SK-N-SH treated with all-trans-retinoic acid at 6 μM for 48 hours (cell line): ENCODE data around the gene NUCB1.

Experiments used
- ATAC-seq: fragments of 200-7000 bp; cut with Tn5 transposase; 3 replicates; pipeline ENCODE4 v1.9.1; 2020; ENCODE audit warnings: mild to moderate bottlenecking, moderate library complexity
- ARNTL ChIP-seq: fragments of 450-650 bp; formaldehyde crosslinking; IDR thresholded peaks from 2 replicates; pipeline ENCODE4 v1.5.0; 2020; ENCODE audit warnings: low read depth, mild to moderate bottlenecking, moderate library complexity, borderline replicate concordance
- BACH2 ChIP-seq: fragments of 250-450 bp; sonication (Bioruptor Pico); IDR thresholded peaks from 2 replicates; pipeline ENCODE4 v1.9.0; 2021; ENCODE audit warnings: mild to moderate bottlenecking, borderline replicate concordance
- CREB5 ChIP-seq: fragments of 250-450 bp; sonication (Bioruptor Pico); IDR thresholded peaks from 2 replicates; pipeline ENCODE4 v1.5.1; 2020; ENCODE audit warnings: low read depth, mild to moderate bottlenecking, moderate library complexity
- CSDC2 ChIP-seq: fragments of 250-450 bp; sonication (Bioruptor Pico); IDR thresholded peaks from 2 replicates; pipeline ENCODE4 v1.5.0; 2020; ENCODE audit warnings: mild to moderate bottlenecking, moderate library complexity
- CSRNP3 ChIP-seq: fragments of 250-450 bp; sonication (Bioruptor Pico); IDR thresholded peaks from 2 replicates; pipeline ENCODE4 v1.5.1; 2021; ENCODE audit warnings: mild to moderate bottlenecking, moderate library complexity
- ESRRG ChIP-seq: fragments of 250-450 bp; sonication (Bioruptor Pico); IDR thresholded peaks from 2 replicates; pipeline ENCODE4 v1.6.1; 2021; ENCODE audit warnings: mild to moderate bottlenecking
- GLIS3 ChIP-seq: fragments of 250-450 bp; sonication (Bioruptor Pico); IDR thresholded peaks from 2 replicates; pipeline ENCODE4 v1.5.0; 2020; ENCODE audit warnings: mild to moderate bottlenecking, moderate library complexity
- ISL1 ChIP-seq: fragments of 250-450 bp; sonication (Bioruptor Pico); IDR thresholded peaks from 2 replicates; pipeline ENCODE4 v2.1.2; 2022; ENCODE audit warnings: mild to moderate bottlenecking, moderate library complexity
- OSR1 ChIP-seq: fragments of 250-450 bp; sonication (Bioruptor Pico); IDR thresholded peaks from 2 replicates; pipeline ENCODE4 v1.8.0; 2022; ENCODE audit warnings: moderate library complexity, mild to moderate bottlenecking, inconsistent platforms
- PATZ1 ChIP-seq: fragments of 250-450 bp; sonication (Bioruptor Pico); IDR thresholded peaks from 2 replicates; pipeline ENCODE4 v1.8.0; 2020; ENCODE audit warnings: mild to moderate bottlenecking, moderate library complexity, borderline replicate concordance
- PPARA ChIP-seq: fragments of 250-450 bp; sonication (Bioruptor Pico); IDR thresholded peaks from 2 replicates; pipeline ENCODE4 v1.5.0; 2020; ENCODE audit warnings: mild to moderate bottlenecking, borderline replicate concordance
- RARB ChIP-seq: fragments of 250-450 bp; sonication (Bioruptor Pico); IDR thresholded peaks from 2 replicates; pipeline ENCODE4 v1.8.0; 2021; ENCODE audit warnings: mild to moderate bottlenecking, moderate library complexity
- SNAI2 ChIP-seq: fragments of 250-450 bp; sonication (Bioruptor Pico); IDR thresholded peaks from 2 replicates; pipeline ENCODE4 v1.5.0; 2020; ENCODE audit warnings: mild to moderate bottlenecking, moderate library complexity
- TCF4 ChIP-seq: fragments of 250-450 bp; sonication (Bioruptor Pico); IDR thresholded peaks from 2 replicates; pipeline ENCODE4 v1.8.0; 2021; ENCODE audit warnings: mild to moderate bottlenecking, moderate library complexity, borderline replicate concordance
- ZC3H10 ChIP-seq: fragments of 250-450 bp; sonication (Bioruptor Pico); IDR thresholded peaks from 2 replicates; pipeline ENCODE4 v1.5.1; 2021; ENCODE audit warnings: mild to moderate bottlenecking, moderate library complexity
- ZFP3 ChIP-seq: fragments of 250-450 bp; sonication (Bioruptor Pico); IDR thresholded peaks from 2 replicates; pipeline ENCODE4 v1.5.0; 2020; ENCODE audit warnings: mild to moderate bottlenecking, moderate library complexity
- ZFP30 ChIP-seq: fragments of 450-650 bp; formaldehyde crosslinking; IDR thresholded peaks from 2 replicates; pipeline ENCODE4 v1.5.0; 2022; ENCODE audit warnings: mild to moderate bottlenecking, moderate library complexity
- ZNF565 ChIP-seq: fragments of 450-650 bp; formaldehyde crosslinking; conservative IDR thresholded peaks from 2 replicates; pipeline ENCODE4 v1.5.0; 2020; ENCODE audit warnings: low read depth, mild to moderate bottlenecking, moderate library complexity
- ZNF70 ChIP-seq: fragments of 450-650 bp; formaldehyde crosslinking; IDR thresholded peaks from 2 replicates; pipeline ENCODE4 v1.5.0; 2020; ENCODE audit warnings: mild to moderate bottlenecking, moderate library complexity
- ZNF8 ChIP-seq: fragments of 450-650 bp; formaldehyde crosslinking; IDR thresholded peaks from 2 replicates; pipeline ENCODE4 v1.5.0; 2020; ENCODE audit warnings: mild to moderate bottlenecking, moderate library complexity
- TF ChIP-seq, protein P1 (sequence below): fragments of 250-450 bp; sonication (Bioruptor Pico); IDR thresholded peaks from 2 replicates; pipeline ENCODE4 v1.8.0; 2021; ENCODE audit warnings: low read depth, mild to moderate bottlenecking, moderate library complexity, borderline replicate concordance
- TF ChIP-seq, protein P2 (sequence below): fragments of 250-450 bp; sonication (Bioruptor Pico); IDR thresholded peaks from 2 replicates; pipeline ENCODE4 v1.5.0; 2020; ENCODE audit warnings: mild to moderate bottlenecking, moderate library complexity

Gene NUCB1

DNA sequence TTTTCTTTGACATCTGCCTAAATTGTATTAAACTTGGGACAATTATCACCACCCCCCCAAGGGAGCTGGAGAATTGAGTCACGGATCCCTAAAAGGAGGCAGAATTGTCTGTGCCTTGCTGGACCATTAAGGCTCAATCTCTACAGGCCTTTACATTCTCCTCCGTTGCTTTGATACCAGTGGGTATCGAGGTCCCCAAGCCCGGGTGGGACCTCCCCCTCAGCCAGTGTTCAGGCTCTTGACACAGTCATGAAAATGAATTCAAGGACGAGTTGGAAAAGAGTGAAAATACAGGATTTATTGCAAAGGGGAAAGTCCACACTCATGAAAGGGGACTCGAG is 22.3 kb upstream of the NUCB1 start:
- ATAC-seq = no peak
- TF ChIP-seq ZNF565 (CRISPR knock-in tag) (no peak), TCF4 (no peak), ZNF8 (CRISPR knock-in tag) (no peak), GLIS3 (CRISPR knock-in tag) (no peak), PPARA (CRISPR knock-in tag) (no peak), ZFP3 (CRISPR knock-in tag) (no peak), ZNF70 (CRISPR knock-in tag) (no peak), SNAI2 (CRISPR knock-in tag) (no peak), ZC3H10 (CRISPR knock-in tag) (no peak), ESRRG (CRISPR knock-in tag) (no peak), CSDC2 (CRISPR knock-in tag) (no peak), CSRNP3 (CRISPR knock-in tag) (no peak)

- TF ChIP-seq, protein P1, sequence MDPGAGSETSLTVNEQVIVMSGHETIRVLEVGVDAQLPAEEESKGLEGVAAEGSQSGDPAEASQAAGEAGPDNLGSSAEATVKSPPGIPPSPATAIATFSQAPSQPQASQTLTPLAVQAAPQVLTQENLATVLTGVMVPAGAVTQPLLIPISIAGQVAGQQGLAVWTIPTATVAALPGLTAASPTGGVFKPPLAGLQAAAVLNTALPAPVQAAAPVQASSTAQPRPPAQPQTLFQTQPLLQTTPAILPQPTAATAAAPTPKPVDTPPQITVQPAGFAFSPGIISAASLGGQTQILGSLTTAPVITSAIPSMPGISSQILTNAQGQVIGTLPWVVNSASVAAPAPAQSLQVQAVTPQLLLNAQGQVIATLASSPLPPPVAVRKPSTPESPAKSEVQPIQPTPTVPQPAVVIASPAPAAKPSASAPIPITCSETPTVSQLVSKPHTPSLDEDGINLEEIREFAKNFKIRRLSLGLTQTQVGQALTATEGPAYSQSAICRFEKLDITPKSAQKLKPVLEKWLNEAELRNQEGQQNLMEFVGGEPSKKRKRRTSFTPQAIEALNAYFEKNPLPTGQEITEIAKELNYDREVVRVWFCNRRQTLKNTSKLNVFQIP = no peak
- TF ChIP-seq PPARA (CRISPR knock-in tag) = no peak
- no peak for TF ChIP-seq ZFP3 (CRISPR knock-in tag)
- no peak for TF ChIP-seq CSDC2 (CRISPR knock-in tag)
- TF ChIP-seq, protein P2, sequence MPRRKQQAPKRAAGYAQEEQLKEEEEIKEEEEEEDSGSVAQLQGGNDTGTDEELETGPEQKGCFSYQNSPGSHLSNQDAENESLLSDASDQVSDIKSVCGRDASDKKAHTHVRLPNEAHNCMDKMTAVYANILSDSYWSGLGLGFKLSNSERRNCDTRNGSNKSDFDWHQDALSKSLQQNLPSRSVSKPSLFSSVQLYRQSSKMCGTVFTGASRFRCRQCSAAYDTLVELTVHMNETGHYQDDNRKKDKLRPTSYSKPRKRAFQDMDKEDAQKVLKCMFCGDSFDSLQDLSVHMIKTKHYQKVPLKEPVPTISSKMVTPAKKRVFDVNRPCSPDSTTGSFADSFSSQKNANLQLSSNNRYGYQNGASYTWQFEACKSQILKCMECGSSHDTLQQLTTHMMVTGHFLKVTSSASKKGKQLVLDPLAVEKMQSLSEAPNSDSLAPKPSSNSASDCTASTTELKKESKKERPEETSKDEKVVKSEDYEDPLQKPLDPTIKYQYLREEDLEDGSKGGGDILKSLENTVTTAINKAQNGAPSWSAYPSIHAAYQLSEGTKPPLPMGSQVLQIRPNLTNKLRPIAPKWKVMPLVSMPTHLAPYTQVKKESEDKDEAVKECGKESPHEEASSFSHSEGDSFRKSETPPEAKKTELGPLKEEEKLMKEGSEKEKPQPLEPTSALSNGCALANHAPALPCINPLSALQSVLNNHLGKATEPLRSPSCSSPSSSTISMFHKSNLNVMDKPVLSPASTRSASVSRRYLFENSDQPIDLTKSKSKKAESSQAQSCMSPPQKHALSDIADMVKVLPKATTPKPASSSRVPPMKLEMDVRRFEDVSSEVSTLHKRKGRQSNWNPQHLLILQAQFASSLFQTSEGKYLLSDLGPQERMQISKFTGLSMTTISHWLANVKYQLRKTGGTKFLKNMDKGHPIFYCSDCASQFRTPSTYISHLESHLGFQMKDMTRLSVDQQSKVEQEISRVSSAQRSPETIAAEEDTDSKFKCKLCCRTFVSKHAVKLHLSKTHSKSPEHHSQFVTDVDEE = no peak
- TF ChIP-seq PATZ1 (CRISPR knock-in tag) = no peak
- TF ChIP-seq CREB5 (CRISPR knock-in tag) = no peak
- no peak for TF ChIP-seq OSR1 (CRISPR knock-in tag)
- no peak for TF ChIP-seq CSRNP3 (CRISPR knock-in tag)
- no peak for TF ChIP-seq ZNF70 (CRISPR knock-in tag)
- TF ChIP-seq, all 23 proteins: peak for 0
- ATAC-seq = no peak
These were observed 21.7 kb upstream of the NUCB1 start for GRCh38 chr19:48878196-48879024.

DNA sequence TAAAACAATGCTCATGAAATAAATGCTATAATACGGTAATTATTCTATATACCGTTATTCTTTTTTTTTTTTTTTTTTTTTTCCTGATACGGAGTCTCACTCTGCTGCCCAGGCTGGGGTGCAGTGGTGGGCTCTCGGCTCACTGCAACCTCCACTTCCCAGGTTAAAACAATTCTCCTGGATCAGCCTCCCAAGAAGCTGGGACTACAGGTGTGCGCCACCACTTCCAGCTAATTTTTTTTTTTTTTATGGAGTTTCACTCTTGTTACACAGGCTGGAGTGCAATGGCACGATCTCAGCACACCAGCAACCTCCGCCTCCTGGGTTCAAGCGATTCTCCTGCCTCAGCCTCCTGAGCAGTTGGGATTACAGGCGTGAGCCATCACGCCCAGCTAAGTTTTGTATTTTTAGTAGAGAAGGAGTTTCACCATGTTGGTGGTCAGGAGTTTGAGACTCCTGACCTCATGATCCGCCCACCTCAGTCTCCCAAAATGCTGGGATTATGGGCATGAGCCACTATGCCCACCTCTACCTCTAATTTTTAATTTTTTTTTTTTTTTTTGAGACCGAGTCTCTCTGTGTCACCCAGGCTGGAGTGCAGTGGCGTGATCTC is 21.0 kb upstream of the NUCB1 start:
- ATAC-seq = no peak; the same call in 2 of the 3 replicates
- TF ChIP-seq PATZ1 (CRISPR knock-in tag) = no peak
- TF ChIP-seq GLIS3 (CRISPR knock-in tag) = no peak
- no peak for TF ChIP-seq CREB5 (CRISPR knock-in tag)
- TF ChIP-seq CSDC2 (CRISPR knock-in tag) = no peak
- no peak for TF ChIP-seq ARNTL (CRISPR knock-in tag)
- no peak for TF ChIP-seq BACH2 (CRISPR knock-in tag)
- no peak for TF ChIP-seq RARB
- TF ChIP-seq ZFP3 (CRISPR knock-in tag) = no peak
- TF ChIP-seq ZNF70 (CRISPR knock-in tag) = no peak
- no peak for TF ChIP-seq ESRRG (CRISPR knock-in tag)
- no peak for TF ChIP-seq ISL1
- no peak for TF ChIP-seq ZFP30 (CRISPR knock-in tag)
